GM12892 (cell line): Measurements from ENCODE around the gene PARG. TPM values are rescaled to one million over a fixed set of nuclear protein-coding genes. Genes with fewer than 3 reads are reported as not detected.
"Not testable (repeated sequence)": the region's sequence is repeated elsewhere in the genome, so short reads cannot be mapped to it uniquely, and the experiment has no call there.

Experiments
- DNase-seq: peaks from one replicate; pipeline ENCODE4 v3.0.0; 2011; ENCODE audit not compliant: insufficient read length
- FAIRE-seq: peaks from 2 replicates; lab custom pipeline; 2011; peaks lifted over from hg19 to GRCh38; lab: Jason Lieb, UNC
- POLR2A ChIP-seq: IDR thresholded peaks from 2 replicates; pipeline ENCODE4 v1.6.1; 2011; ENCODE audit warnings: low read depth, low read length, control low read depth
- POLR2AphosphoS5 ChIP-seq: IDR thresholded peaks from 2 replicates; pipeline ENCODE4 v1.6.1; 2011; ENCODE audit warnings: low read depth, low read length, control low read depth
- TAF1 ChIP-seq: IDR thresholded peaks from 2 replicates; pipeline ENCODE4 v1.6.1; 2011; ENCODE audit warnings: low read depth, mild to moderate bottlenecking, control low read depth, low read length, borderline replicate concordance
- polyA plus RNA-seq: library from polyadenylated mRNA; unstranded; fragments of >200 nt; gene quantifications from one replicate; pipeline ENCODE4 v1.2.1, GENCODE V29; 2012; ENCODE audit warnings: missing spikeins, inconsistent platforms; ENCODE audit not compliant: missing spikeins

The PARG gene
- polyA plus RNA-seq, result 16.7 TPM

DNA sequence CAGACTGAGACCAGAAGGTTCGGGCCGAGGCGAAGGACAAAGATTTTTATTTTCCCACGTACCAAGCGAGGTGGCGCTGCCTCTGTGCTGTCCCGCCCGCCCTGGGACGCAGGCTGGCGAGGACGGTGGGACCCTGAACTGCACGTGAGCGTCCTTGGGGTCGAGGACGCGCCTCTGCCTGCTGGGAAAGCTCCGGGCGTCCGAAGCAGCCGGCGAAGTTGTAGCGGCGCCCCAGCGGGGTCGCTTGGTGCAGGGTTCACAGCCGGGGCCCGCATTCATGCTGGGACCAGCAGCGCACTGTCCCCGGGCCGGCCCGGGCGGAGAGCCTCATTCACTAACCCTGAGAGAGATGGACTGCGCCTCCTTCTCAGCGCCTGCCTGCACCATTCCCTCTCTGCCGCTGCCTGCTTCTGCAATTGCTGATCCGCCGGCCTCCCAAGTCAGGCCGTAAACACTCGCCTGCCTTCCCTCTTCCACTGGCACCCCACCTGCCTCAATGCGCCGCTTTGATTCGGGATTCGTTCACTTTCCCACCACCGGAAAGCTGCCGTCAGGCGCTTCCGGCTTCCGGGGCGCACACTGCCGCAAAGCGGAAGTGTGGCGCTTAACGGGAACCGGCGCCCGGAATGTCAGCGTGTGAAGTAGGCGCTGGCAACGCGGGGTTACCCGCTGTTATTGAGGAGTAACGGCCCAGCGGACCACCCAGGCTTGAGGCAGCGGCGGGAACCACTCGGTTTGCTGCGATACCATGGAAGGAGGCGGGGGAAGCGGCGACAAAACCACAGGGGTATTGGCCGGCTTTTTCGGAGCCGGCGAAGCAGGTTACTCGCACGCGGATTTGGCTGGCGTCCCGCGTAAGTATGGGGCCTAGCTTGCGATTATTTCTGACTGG is at the start of gene PARG, which contains the start of gene TIMM23B:
PARG (minus strand) TSS at position 581 of the 892 bp plus-strand sequence; CDS start at position 279, 302 bp downstream.
TIMM23B (plus strand) TSS at position 607 of the 892 bp plus-strand sequence; CDS start at position 749, 142 bp downstream.
- FAIRE-seq (peak; percentile 96), DNase-seq (peak; percentile 19)
- peak; percentile 49; the same call in 1 of the 2 replicates for TF ChIP-seq TAF1
- peak; percentile 67 for TF ChIP-seq POLR2AphosphoS5
- TF ChIP-seq POLR2A, result peak; percentile 81; the same call in 1 of the 2 replicates

DNA sequence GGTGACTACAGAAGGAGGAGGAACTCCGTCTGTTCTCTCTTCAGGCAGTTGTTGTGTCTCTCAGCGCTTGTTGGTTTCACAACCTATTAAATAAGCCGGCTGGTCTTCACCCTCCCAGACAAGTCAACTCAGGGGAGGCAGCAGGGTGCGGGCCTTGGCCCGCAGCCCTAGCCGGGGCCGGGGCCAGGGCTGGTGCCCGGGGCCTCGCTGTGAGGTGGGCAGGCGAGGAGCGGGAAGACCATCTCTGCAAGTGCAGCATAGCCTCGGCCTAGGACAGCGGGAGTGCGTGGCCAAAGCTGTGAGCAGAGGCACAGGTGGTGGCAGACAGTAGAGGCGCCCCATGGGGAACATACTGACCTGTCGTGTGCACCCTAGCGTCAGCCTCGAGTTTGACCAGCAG is 46.5 kb upstream of the PARG start, which contains the start of gene AGAP6:
AGAP6 (plus strand) TSS at position 31 of the 400 bp plus-strand sequence; CDS start at position 341, 310 bp downstream.
- not testable (repeated sequence) for FAIRE-seq, DNase-seq

DNA sequence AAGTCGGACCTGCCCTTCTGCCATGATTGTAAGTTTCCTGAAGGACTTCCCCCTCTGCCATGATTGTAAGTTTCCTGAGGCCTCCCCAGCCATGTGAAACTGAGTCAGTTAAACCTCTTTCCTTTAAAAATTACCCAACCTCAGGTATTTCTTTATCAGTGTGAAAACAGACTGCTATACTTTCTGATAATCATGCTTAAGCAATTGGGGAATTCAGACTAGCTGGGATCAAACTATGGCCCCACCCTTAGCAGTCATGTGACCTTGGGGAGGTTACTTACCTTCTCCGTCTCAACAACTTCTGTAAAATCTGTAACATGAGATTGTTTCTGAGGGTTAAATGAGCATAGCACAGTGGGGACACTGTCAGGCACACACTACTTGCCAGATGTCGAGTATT is 45.4 kb upstream of the PARG start:
- DNase-seq, FAIRE-seq: not testable (repeated sequence)

DNA sequence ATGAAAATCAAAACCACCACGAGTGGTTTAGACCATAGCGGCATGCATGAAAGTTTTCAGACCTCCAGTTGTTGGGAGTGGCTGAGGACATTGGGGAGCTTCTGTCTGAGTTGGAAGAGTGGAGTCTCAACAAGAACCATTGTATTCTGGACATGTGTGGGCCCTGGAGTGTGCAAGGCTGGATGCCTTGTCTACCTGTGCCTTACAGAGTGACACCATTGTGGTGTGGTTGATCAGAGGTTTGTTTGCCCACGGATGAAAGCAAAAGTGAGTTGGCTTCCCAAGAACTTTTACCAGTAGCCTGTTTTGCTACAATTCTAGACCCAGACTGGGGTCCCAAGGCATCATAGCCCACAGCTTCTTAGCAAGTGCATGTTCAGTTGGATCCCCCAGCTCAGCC is 35.9 kb upstream of the PARG start:
- not testable (repeated sequence) for DNase-seq, FAIRE-seq

DNA sequence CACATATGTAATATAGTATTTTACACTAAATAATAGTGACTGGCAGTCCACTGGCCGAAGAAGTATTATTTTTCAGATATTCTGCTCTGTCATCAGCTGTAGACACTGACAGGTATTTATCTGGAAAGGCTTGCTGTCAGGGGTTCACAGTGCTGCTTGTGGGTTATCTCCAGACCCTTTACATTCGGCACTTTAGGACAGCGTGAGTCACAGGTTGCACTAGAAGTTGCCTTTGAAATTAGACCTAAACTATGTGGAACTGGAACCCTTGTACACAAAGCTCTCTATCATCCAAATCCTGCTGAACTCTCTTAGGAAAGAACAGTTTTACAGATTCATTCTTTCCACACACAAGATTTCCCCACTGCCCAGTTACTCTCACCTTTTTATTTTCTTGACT is 30.3 kb upstream of the PARG start:
- not testable (repeated sequence) for DNase-seq, FAIRE-seq

DNA sequence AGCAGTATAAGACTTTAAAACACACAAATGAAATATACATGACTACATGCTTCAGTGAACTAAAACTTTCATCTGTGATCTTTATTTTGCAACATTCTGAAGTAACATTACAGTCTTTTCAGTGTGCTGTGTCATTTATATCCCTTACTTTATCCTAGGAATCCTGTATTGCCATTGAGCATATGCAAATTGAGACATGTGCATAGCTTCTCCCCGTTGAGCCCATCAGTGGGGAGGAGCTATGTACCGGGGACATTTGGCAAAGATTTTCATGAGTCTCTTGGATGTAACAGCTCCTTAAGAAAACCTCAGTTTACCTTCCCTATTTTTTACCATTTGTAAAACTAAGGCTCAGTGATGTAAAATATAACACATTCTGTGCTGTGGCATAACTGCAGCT is 29.6 kb upstream of the PARG start:
- not testable (repeated sequence) for FAIRE-seq, DNase-seq

DNA sequence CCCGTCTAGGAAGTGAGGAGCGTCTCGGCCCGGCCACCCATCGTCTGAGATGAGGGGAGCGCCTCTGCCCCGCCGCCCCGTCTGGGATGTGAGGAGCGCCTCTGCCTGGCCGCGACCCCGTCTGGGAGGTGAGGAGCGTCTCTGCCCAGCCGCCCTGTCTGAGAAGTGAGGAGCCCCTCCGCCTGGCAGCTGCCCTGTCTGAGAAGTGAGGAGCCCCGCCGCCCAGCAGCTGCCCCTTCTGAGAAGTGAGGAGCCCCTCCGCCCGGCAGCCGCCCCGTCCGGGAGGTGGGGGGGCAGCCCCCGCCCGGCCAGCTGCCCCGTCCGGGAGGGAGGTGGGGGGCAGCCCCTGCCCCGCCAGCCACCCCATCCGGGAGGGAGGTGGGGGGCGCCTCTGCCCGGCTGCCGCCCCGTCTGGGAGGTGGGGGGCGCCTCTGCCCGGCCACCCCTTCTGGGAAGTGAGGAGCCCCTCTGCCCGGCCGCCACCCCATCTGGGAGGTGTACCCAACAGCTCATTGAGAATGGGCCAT is 28.6 kb upstream of the PARG start:
- FAIRE-seq, DNase-seq: not testable (repeated sequence)

DNA sequence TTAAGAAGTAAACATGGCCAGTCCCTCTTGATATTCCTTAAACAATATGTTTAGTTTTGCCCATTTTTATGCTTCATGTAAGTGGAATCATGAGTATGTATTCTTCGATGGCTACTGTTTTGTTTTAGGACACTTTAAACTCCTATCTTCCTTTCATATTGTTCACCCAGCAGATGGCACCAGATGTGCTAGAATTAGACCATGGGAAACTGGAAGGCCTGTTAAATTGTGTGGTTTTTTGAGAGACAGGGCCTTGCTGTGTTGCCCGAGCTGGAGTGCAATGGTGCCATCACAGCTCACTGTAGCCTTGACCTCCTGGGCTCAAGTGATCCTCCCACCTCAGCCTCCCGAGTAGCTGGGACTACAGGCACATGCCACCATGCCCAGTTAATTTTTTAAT is 11.3 kb upstream of the PARG start:
- peak; percentile 82 for FAIRE-seq
- not testable (repeated sequence) for DNase-seq

DNA sequence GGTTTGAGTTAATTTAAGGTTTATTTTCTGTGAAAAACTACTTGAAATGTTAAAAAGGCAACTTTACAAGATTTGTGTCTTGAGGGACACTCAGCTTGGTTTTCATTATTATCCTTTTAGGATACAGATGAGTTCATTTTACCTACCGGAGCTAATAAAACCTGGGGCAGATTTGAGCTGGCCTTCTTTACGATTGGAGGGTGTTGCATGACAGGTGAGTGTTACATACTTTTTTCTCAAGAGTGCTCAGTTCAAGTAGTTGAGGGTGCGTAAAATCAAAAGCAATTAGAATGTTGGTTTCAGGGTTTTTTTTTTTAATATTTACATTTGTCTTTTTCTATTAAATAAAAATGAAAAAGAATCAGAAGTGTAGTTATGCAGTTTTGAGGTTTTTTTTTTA is 10.2 kb upstream of the PARG start:
- FAIRE-seq, DNase-seq: not testable (repeated sequence)

DNA sequence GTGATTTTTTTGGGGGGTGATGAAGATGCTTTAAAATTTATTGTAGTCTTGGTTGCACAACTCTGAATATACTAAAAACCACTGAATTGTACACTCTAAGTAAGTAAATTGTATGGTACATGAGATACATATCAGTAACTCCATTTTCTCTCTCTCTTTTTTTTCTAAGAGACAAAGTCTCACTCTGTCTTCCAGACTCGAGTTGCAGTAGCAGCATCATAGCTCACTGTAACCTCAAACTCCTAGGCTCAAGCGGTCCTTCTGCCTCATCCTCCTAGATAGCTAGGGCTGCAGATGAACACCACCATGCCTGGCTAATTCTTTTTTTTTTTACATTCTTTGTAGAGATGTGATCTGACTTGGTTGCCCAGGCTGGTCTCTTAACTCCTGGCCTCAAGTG is 6.9 kb upstream of the PARG start:
- not testable (repeated sequence) for DNase-seq, FAIRE-seq

DNA sequence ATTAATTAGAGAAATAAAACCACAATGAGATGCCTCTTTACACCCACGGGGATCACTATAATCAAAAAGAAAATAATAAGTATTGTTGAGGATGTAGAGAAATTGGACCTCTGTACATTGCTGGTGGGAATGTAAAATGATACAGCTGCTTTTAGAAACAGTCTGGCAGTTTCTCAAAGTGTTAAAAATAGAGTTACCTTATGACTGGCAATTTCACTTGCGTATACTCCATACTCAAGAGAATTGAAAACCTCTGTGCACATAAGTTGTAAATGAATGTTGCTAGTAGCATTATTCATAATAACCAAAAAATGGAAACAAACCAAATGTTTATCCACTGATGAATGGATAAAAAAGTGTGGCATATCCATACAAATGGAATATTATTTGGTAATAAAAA is 6.3 kb upstream of the PARG start:
- DNase-seq, FAIRE-seq: not testable (repeated sequence)

DNA sequence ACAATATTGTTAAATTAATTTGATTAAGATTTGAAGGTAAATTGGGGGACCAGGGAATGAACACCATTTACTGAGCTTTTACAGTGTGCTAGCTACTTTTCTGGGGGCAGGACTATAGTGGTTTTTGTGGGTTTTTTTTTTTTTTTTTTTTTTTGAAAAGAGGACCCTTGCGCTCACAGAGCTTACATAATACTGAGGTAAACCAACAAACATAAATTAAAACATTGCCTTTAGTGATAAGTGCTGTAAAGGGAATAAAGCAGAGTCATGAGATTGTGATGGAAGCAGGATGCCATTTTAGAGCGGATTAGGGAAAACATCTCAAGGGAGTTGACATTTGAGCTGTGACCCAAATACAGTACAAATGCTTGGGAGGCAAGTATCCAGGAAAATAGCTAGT is 1.8 kb upstream of the PARG start:
- FAIRE-seq, DNase-seq: not testable (repeated sequence)

DNA sequence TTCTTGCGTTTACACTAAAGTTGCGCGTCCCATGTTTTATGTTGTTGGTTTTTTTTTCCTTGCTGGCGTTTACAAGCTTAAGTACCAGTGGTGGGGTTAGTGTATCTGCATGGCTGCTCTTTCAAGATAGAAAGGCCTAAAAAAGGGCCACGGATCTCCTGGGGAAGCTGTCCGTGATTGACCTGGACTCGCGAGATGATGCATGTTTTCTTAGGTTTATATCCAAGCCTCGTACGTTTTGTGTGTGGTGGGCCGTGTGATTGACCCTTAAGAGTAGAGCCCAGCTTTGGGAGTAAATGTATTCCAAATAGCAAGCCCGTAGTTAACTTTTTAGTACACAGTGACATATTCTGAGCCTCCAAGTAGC is 495 bp upstream of the PARG start:
- not testable (repeated sequence) for FAIRE-seq, DNase-seq

DNA sequence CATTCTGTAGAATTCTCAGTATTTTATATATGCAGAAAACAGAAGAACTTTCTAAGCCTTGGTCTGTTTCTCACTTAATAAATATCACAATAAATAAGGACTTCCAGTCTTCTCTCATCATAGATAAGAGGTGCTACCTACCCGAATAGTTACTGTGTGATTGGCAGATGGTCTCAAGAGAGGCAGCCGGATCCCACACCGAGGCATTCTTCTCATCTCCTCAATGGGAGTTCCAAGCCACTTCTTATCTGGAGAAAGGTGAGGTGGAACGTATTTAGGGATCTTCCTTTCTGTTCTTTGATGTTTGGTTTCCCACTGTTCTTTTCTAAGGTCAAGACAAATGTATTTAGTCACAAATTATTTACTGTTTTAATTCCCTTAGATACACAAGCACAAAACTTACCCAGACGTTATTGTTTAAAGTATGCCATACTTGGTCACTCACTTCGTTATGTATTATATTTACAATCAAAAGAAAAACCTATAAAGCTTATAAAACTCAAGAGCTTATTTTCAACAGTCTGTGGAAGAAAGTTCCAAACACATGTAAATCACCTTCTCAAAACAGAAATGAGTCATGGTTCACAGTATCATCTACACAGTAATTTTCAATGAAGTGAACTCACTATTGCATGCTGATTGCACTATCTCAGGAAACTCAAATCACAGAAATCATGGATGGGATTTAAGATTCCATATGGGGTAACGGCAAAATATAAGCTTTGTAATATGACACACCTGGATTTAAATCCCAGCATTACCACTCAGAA is 9.7 kb downstream of the PARG start:
- DNase-seq, result not testable (repeated sequence)
- peak; percentile 17 for FAIRE-seq

DNA sequence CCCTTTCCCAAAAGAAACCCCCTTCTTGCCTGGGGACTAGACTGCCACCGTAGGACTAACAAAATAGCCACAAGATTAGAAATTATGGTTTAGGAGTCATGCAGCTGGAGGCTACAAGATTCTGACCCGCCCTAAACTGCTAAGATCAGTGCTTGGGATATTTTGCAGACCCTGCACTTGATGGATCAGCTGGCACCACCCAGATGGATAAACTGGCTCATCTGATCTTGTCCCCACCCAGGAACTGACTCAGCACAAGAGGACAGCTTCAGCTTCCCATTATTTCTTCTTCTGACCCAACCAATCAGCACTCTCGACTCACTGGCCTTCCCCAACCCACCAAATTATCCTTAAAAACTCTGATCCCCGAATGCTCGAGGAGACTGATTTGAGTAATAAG is 10.6 kb downstream of the PARG start:
- FAIRE-seq, DNase-seq: not testable (repeated sequence)

DNA sequence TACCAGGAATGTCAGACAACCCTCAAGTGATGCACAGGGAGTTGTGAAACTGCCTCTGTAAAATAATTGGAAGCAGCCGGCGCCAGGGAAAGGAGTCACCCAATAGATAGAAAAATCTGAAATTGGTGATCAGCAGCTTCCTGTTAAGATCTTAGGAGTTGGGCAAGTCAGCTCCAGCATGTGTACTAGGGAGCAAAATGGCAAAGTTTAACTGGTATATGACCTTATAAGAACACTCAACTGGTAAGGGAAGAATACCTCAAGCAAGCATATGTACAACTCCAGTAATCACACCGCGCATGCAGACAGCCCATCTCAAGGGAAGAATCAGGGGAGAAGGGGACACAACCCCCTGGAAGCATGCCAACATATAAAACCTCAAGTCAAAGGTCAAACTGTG is 18.3 kb downstream of the PARG start:
- not testable (repeated sequence) for DNase-seq, FAIRE-seq

DNA sequence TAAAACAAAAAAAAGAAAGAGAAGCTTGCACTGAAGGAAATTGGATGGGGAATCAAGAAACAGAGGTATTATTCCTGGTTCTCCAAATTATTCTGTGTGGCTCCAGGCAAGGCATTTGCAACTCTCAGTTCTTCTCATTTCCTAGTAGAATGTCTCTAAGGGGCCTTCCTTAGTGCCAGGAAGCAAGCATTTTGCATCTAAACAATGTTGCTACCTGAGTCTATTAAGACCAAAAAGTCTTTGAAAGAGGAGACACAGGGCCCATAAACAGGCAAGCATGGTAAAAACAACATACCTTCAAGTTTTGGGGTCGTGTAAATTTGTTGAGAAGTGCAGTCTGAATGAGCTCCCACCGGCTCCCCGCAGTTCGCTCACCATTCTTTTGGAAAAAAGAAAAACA is 19.8 kb downstream of the PARG start:
- FAIRE-seq, DNase-seq: not testable (repeated sequence)

DNA sequence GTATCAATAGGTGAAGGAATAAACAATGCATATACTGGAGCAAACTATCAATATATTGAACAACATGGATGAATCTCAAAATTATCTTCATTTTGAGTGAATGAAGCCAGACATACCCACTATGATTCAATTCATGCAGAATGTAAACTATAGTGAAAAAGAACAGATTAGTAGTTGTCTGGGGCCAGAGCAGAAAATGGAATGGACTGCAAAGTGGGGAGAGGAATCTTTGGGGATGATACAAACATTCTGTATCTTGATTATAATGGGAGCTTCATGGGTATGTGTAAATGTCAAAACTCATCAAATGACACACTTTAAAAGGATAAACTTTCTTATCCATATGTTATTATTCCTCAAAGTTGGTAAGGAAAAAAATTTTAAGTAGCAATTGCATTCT is 23.9 kb downstream of the PARG start:
- not testable (repeated sequence) for FAIRE-seq, DNase-seq

DNA sequence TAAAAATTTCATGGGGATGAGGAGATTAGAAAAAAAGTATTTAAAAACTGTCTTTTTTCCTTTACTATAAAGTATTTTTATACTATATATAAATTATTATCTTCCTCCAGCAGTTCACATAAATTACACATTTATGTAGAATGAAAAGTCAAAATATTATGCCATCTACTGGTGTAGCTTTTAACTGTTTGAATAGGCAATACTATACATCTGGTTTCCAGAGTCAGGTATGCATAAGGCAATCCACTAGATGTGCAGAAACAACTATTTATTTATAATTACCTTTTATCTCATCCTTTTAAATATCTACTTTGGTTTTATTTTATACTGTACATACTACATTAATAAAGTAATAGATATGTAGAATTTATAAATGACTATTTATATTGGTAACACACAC is 25.4 kb downstream of the PARG start:
- FAIRE-seq, DNase-seq: not testable (repeated sequence)
